Mesangial cell (primary cell): ENCODE data around the gene NFATC4. TPM values are rescaled to one million over a fixed set of nuclear protein-coding genes. Genes with fewer than 3 reads are reported as not detected.

Source experiments
- total RNA-seq: library from RNA; depleted of rRNA; stranded (reverse); fragments of >200 nt; gene quantifications from 2 replicates; pipeline ENCODE4 v1.2.3, GENCODE V29; 2015

Gene NFATC4
- total RNA-seq, result 15.3 and 30.9 TPM in 2 replicates

GRCh38 chr14:24367514-24368211 is at the start of gene NFATC4:
TSS of gene NFATC4 (plus strand) at chr14:24368184. CDS start at chr14:24368341, 157 bp downstream.

GRCh38 chr14:24334431-24335291 is 33.3 kb upstream of the NFATC4 start, which contains the start of gene ADCY4:
TSS of gene ADCY4 (minus strand) at chr14:24335071. CDS start at chr14:24334652, 419 bp downstream.

GRCh38 chr14:24339284-24340151 is 28.5 kb upstream of the NFATC4 start, which contains the start of gene RIPK3:
TSS of gene RIPK3 (minus strand) at chr14:24339991. CDS start at chr14:24339826, 165 bp downstream.

GRCh38 chr14:24398653-24399446 is 30.9 kb downstream of the NFATC4 start, which contains the start of gene NYNRIN:
TSS of gene NYNRIN (plus strand) at chr14:24399003. CDS start at chr14:24399247, 244 bp downstream.

Other genes with a start within 250 kb of the NFATC4 start
- gene FITM1, start 237.5 kb upstream of the NFATC4 start, total RNA-seq, result 0.13 TPM in 1 of 2 replicates, not detected in the other
- 139 and 159 TPM in 2 replicates for gene PSME1, start 232.0 kb upstream of the NFATC4 start, total RNA-seq
- gene EMC9, start 226.6 kb upstream of the NFATC4 start, total RNA-seq, result 10.3 and 38.1 TPM in 2 replicates
- 64.3 and 68.9 TPM in 2 replicates for gene PSME2, start 221.6 kb upstream of the NFATC4 start, total RNA-seq
- 34.9 and 54.6 TPM in 2 replicates for gene RNF31, start 220.7 kb upstream of the NFATC4 start, total RNA-seq
- gene IRF9, start 206.9 kb upstream of the NFATC4 start, total RNA-seq, result 24.6 and 85.1 TPM in 2 replicates
- gene REC8, start 196.1 kb upstream of the NFATC4 start, total RNA-seq, result 151 and 228 TPM in 2 replicates
- 50.6 and 80.5 TPM in 2 replicates for gene IPO4, start 179.4 kb upstream of the NFATC4 start, total RNA-seq
- 58.7 and 75.7 TPM in 2 replicates for gene TM9SF1, start 172.7 kb upstream of the NFATC4 start, total RNA-seq
- not detected in 2 replicates for gene TSSK4, start 162.5 kb upstream of the NFATC4 start, total RNA-seq
- 20.2 and 24.4 TPM in 2 replicates for gene CHMP4A, start 154.7 kb upstream of the NFATC4 start, total RNA-seq
- 5.9 and 16.9 TPM in 2 replicates for gene MDP1, start 152.1 kb upstream of the NFATC4 start, total RNA-seq
- 93.6 and 135 TPM in 2 replicates for gene NEDD8, start 135.8 kb upstream of the NFATC4 start, total RNA-seq
- 42.7 and 54.6 TPM in 2 replicates for gene GMPR2, start 135.3 kb upstream of the NFATC4 start, total RNA-seq
- 44.0 and 47.4 TPM in 2 replicates for gene TINF2, start 125.6 kb upstream of the NFATC4 start, total RNA-seq
- 0.65 and 0.89 TPM in 2 replicates for gene TGM1, start 105.0 kb upstream of the NFATC4 start, total RNA-seq
- 33.7 TPM in 2 replicates for gene RABGGTA, start 96.6 kb upstream of the NFATC4 start, total RNA-seq
- 19.7 and 46.5 TPM in 2 replicates for gene DHRS1, start 68.4 kb upstream of the NFATC4 start, total RNA-seq
- gene NOP9, start 68.3 kb upstream of the NFATC4 start, total RNA-seq, result 18.1 and 23.1 TPM in 2 replicates
- 1.1 and 1.3 TPM in 2 replicates for gene CIDEB, start 60.2 kb upstream of the NFATC4 start, total RNA-seq
- gene LTB4R2, start 58.0 kb upstream of the NFATC4 start, total RNA-seq, result 1.1 and 1.3 TPM in 2 replicates
- 0.98 and 1.9 TPM in 2 replicates for gene LTB4R, start 56.7 kb upstream of the NFATC4 start, total RNA-seq
- gene ADCY4, start 33.1 kb upstream of the NFATC4 start, total RNA-seq, result 0.16 and 1.5 TPM in 2 replicates
- gene RIPK3, start 28.2 kb upstream of the NFATC4 start, total RNA-seq, result 1.1 and 1.8 TPM in 2 replicates
- gene NYNRIN, start 30.8 kb downstream of the NFATC4 start, total RNA-seq, result 6.7 and 22.6 TPM in 2 replicates
- 0.65 and 1.6 TPM in 2 replicates for gene CBLN3, start 61.5 kb downstream of the NFATC4 start, total RNA-seq
- 30.3 and 36.6 TPM in 2 replicates for gene KHNYN, start 61.8 kb downstream of the NFATC4 start, total RNA-seq
- gene SDR39U1, start 74.6 kb downstream of the NFATC4 start, total RNA-seq, result 33.9 and 163 TPM in 2 replicates
- gene CMA1, start 140.1 kb downstream of the NFATC4 start, total RNA-seq, result not detected in 2 replicates
- gene CTSG, start 208.1 kb downstream of the NFATC4 start, total RNA-seq, result not detected in 2 replicates
- not detected in 2 replicates for gene GZMH, start 241.5 kb downstream of the NFATC4 start, total RNA-seq